HG02973 (cell line): ENCODE data around the gene AHRR.

Source experiments
- ATAC-seq: cut with Tn5 transposase; IDR thresholded peaks from one replicate; pipeline ENCODE4 v1.9.1; 2021; ENCODE audit warnings: moderate library complexity; ENCODE audit not compliant: unreplicated experiment

AHRR gene

DNA sequence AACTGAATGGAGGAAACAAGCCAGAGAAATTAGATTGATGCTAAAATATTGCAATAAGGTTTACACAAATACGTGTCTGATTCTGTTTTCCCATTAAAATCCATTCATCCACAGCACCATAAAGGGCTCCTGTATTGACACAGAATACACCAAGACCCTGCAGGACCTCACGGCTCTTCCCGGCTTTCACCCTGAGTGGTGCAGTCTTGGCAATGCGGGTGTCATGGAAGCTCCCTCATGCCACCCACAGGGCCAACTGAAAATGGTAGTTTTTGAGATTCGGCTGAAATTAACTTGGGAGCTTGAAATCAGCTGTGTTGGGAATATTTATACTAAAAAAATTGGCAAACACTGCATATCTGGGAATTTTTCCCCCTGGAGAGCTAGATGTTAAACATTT is 104.2 kb downstream of the AHRR start:
- ATAC-seq, result no peak

DNA sequence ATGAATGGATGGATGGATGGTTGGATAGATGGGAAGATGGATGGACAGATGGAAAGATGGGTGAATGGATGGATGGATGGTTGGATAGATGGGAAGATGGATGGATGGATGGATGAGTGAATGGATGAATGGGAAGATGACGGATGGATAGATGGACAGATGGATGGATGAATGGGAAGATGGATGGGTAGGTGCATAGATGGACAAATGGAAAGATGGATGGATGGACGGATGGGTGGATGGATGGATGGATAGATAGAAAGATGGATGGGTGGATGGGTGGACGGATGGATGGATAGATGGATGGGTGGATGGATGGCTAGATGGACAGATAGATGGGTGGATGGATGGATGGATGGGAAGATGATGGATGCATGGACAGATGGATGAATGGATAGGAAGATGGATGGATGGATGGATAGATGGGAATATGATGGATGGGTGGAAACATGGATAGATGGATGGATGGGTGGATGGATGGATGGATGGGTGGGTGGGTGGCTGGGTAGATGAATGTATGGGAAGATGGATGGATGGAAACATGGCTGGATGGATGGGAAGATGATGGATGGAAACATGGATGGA is 105.0 kb downstream of the AHRR start:
- no peak for ATAC-seq

DNA sequence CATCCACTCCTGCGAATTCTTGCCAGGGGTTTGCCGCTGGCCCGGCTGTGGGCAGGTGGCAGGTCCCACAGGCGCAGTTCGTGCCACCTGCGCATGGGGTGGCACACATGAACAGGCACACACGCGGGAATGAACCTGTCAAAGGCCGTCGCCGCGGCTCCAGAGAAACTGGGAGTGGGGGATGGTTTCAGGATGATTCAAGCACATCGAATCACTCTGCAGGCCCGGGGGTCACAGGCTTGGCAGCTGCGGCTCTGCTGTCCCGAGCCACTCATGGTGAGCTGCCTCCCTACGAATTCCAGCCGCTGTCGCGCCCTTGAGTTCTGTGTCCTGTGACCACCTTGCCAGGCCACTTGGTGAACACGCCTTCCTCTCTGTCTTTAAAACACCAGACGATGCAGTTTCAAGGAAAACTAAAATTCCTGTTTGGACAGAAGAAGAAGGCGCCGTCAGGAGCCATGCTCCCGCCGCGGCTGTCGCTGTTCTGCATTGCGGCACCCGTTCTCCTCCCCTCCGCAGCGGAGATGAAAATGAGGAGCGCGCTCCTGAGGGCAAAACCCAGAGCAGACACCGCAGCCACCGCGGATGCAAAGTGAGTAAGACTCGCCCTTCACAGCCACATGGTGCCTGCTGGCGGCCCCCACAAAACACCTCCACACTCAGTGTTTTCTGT is 106.0 kb downstream of the AHRR start:
- ATAC-seq, result no peak

DNA sequence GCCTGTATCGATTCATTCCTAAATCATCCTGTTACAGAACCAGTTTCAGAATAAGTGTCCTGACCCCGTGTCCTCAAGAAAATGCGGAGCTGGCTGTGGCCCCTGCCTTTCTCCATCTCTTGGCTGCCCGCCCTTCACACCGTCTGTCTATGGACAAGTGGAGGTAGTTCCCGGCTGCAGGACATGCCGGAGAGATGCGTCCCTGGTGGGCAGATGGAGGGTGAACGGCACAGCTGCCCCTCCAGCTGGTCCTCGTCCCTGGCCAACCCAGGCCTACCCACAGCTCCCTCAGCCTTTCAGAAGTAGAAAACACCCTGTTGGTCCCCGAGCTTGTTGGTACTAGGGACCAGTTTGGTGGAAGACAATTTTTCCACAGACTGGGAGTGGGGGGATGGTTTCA is 106.7 kb downstream of the AHRR start:
- ATAC-seq, result no peak

DNA sequence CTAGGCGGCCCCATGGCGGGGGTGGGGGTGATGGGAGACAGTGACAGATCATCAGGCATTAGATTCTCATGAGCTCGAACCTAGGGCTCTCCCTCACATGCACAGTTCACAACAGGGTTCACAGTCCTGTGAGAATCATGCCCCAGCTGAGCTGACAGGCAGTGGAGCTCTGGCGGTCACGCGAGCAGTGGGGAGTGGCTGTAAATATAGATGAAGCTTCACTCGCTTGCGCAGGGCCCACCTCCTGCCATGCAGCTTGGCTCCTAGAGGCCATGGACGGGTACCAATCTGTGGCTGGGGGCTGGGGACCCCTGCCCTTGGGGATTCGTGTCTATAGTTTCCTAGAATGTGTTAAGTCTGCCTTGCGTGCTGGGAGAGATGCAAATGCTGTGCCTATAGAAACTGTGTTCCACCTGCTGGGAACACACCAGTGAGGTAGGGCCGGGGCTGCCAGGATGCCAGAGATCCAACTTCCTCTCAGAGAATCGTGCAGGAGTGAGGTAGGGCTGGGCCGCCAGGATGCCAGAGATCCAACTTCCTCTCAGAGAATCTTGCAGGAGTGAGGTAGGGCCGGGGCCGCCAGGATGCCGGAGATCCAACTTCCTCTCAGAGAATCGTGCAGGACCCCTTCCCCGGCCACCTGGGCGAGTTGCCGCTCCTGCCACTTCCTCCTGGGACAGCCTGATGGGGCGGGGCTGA is 107.4 kb downstream of the AHRR start:
- no peak for ATAC-seq

DNA sequence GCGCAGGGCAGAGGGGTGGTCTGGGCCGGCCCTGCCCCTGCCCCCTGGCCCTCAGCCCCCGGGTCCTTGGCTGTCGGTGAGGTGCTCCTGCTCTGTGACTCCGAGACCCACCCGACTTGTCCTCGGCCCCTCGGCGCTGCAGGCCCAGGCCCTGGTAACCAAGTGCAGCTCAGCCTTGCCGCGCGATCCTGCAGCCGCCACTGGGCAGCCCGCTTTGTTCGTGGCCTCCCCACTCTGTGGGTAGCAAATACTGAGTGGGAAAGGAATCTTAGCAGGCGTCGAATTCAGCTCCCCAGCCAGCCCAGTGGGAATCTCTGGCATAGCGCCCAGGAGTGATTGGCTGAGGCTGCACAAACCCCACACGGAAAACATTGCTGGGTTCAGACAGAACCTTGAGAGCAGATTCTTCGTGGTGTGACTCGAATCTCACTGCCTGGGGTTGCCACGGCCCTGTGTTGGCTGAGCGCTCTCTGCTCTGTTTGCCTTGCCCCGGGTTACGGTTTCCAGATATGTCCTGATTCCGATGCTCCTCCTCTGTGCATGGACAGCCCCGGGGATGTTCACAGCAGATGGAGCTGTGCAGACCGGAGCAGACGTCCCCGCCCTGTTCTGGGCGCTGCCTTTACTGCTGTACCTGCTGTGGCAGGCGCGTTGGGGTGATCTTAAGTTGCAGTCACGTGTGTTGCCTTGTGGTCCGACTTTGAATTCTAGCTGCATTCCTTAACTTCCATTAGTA is 108.1 kb downstream of the AHRR start:
- ATAC-seq, result no peak

DNA sequence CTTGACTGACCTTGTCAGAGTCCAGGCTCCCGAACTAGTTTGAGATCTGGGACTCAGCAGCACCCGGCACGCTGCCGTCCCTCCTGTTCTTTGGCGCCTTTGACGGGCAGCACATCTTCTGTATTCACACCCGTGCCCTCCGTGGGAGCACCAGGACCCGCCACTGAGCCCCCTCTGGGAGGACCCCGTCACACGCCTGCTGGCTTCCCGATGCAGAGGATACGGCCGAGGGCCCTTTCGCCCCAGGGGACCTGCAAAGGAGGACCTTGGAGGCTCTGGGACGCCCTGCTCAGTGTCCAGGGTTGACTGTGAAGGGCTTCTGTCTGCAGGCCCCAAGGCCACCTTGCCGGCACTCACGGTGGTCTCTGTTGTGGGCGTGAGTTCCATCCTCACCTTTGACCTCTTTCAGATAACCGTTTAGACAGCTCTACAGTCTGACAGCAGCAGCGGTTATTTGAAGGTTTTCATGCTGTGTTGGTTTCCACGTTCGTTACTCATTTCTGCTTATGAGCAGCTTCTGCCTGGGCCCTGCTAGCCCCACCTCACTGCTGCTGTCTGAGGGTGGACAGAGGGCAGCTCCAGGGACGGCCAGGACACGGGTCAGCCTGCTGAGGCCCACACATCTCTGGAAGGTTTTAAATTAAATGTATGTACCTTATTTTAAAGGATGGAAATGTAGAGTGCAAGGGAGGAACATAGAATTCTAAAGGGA is 108.9 kb downstream of the AHRR start:
- no peak for ATAC-seq

DNA sequence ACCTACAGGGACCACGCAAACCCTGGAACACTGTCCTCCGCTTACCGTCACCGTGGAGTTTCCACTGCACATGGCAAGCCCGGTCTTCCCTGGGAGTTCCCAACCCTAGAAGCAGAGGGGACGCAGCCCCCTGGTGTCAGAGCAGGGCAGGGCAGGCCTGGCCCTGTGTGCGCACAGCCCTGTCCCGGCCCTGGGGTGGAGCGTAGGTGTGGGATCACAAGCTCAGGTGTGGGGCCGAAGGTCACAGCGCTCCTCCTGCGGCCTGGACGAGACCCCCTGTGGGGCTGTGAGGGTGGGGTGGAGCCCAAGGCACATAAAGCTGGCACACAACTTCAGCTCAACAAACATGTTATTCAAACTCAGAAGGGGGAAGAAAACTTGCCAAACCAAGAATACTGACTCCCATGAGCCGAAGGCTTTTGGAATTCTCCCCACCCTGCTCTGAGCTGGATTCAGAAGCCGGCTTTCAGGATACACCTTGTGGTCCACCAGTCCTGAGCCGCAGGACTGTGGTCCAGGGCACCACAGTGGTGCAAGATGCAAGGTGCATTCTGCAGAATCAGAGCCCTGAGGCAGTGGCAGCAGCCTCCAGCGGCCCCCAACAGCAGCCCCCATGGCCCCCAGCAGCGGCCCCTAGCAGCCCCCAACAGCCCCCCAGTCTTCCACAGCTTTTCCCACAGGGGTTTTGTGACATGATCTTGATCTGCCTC is 109.6 kb downstream of the AHRR start:
- ATAC-seq, result no peak

DNA sequence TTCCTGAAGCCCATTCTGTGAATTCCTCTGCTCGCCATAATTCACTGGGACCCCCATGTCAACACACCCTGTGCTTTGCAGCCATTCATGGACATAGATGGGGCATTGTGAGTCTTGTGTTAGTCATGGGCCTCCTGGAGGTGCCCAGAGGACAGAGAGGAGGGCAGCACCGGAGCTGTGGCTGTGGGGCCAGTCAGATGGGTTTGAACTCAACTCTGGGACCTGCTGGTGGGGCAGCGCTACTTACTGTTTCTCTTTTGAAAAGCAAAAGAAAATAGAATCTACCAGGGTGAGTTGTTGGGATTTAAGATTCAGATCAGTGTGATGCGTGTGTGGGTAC is 110.2 kb downstream of the AHRR start:
- ATAC-seq, result no peak

DNA sequence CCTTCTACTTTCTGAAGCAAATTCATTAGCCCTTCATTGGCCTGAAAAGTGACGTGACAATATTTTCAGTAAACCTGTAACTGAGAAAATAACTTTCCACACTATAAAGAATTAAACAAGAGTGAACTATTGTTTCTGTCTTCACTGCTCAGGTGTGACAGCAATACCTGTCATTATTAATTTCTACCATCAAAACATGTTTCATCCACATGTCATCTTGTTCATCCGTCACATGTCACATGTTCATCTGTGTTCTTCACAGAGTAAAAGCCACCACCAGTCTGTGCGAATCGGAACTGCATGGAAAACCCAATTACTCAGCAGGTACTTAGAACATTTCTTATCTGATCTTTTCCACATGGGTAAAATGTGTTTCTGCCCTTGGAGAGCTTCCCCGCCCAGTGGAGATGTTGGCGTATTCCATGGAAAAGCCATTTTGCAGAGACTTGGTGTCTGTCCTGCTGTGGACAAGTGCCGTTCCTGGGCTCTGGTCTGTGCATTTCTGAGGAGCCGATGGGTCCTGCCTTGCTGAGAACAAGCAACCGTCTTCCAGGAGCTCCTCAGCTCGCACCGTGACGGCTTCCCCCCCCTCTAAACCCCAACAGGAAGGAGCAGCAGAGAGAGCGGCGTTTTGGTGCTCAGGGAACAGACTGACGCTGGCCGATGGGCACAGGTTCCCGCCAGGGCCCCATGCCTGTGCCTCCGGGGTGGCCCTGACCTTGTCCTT is 110.8 kb downstream of the AHRR start:
- ATAC-seq, result no peak

DNA sequence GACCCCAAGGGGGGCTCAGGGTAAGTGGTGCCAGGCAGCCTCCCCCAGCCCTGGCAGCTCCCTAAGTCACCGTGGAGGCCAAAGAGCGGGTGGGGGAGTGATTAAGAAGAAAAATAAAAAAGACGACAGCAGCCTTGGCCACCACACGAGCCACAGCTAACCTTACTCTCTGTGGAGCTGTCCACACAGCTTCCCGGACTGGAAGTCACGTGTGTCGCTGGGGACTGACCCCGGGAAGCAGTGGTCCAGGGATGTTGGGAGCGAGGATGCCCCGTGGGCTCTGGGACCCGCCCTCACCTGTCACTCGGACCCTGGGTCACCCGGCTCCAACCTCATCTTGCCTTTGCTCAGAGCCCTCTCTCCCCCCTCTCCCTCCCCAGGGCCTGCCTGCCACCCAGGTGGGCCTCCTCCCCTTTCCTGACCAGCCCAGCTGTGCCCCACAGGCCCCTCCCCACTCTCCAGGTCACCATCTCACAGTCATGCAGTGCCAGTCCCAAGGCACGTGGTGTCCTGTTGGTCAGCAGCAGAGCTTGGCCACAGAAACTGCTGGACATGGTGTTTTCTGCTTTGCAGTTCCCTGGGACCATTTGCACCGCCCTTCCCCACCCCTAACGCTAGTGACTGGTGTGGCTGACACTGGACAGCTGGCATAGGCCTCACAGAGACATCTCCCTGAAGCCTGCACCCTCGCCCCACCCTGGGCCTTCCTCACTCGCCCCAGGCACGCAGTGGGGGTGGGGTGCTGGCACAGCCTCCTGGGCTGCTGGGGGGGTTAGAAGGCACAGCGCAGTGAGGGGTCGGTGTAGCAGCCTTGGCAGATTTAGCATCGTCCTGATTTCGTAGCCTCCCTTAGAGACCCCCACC is 111.6 kb downstream of the AHRR start:
- ATAC-seq, result no peak

DNA sequence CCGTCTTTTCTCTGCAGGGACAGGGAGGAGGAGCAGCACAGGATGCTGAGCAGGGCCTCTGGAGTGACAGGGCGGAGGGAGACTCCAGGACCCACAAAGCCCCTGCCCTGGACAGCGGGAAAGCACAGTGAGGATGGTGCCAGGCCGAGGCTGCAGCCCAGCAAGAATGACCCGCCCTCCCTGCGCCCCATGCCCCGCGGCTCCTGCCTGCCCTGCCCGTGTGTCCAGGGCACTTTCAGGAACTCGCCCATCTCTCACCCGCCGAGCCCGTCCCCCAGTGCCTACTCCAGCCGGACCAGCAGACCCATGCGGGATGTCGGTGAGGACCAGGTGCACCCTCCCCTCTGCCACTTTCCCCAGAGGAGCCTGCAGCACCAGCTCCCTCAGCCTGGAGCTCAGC is 112.3 kb downstream of the AHRR start:
- ATAC-seq, result no peak

DNA sequence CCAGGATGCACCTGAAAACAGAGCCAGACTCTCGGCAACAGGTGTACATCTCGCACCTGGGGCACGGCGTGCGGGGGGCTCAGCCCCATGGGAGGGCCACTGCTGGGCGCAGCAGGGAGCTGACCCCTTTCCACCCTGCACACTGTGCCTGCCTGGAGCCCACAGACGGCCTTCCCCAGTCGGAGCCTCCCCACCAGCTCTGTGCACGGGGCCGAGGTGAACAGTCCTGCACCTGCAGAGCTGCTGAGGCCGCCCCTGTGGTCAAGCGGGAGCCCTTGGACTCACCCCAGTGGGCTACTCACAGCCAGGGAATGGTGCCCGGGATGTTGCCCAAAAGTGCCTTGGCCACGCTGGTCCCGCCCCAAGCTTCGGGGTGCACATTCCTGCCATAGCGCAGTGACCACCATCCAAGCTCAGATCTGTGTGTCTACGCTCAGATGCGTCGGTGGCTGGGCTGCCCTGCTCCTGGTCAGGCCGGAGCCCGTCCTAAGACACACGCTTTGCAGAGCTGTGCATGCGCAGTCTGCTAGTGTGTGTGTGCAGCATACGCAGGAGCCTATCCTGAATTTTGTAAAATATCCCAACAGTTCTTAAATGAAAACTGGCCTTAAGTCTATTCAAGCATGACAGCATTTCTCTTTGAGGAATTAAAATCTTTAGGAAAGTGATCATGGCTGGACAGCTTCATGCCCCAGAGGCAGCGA is 113.1 kb downstream of the AHRR start:
- no peak for ATAC-seq

DNA sequence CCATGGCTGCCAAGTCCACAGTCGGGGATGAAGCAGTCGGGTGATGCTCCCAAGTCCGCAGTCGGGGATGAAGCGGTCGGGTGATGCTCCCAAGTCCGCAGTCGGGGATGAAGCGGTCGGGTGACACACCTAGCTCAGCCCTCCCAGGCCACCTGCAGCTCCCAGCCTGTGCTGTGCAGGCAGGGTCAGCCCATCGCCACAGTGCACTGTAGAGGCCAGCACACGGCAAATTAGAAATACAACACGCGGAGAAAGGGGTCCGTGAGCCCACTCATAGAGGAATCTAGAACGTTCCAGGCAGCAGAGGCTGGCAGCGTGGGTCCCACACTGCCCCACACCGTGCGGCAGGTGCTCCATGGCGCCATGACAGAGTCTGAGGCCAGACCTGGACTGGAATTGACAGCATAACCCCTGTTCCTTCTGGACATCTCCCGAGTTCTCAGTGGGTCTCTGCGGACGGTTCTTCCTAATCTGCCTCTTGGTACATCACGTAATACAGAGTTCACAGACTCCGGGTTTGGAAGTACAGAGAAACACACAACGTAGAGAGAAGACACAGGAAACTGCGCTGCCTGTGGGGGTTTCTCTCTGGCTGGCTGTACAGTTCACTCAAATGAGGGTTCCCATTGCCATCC is 113.8 kb downstream of the AHRR start:
- no peak for ATAC-seq

DNA sequence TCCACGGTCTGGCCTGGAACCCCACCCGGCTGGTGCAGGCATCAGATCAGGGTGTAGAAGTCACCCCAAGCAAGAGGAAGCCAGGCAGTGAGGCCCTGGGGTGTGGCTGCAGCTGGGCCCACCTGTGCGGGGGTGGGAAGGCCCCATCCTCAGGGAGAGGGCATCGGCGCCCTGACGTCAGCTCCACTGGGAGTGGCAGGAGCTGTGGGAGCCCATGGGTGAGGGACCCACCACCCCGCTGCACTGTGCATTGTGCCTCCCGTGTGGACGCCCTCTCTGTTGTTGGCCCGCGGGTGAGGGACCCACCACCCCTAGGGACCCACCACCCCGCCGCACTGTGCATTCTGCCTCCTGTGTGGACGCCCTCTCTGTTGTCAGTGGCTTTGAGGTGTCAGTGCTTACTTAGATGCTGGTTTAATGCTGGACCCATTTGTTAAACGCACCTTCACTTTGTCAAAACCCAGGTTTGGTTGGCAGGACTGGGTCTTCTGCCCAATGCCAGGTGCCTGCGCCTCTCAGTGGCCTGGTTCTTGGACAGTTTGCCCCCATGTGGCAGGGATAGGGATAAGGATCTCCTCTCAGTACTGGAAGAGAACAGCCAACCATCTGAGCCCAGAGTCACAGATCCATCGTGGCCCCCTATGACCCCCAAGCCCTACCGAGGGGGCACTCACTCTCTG is 114.6 kb downstream of the AHRR start:
- ATAC-seq, result no peak

DNA sequence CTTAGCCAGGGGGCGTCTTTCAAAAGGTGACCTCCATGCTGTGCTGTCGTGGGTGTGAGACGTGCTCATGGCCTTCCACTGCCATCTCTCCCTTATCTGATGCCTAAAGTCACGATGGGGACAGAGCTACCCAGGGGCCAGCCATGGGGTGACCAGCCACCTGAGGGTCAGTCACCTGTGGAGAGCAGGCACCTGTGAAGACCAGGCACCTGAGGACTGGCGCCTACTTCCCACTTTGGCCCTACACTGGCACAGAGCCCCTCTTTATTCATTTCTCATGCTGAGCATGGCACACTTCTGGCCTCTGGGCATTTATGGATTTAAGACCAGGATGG is 115.1 kb downstream of the AHRR start:
- ATAC-seq, result no peak

DNA sequence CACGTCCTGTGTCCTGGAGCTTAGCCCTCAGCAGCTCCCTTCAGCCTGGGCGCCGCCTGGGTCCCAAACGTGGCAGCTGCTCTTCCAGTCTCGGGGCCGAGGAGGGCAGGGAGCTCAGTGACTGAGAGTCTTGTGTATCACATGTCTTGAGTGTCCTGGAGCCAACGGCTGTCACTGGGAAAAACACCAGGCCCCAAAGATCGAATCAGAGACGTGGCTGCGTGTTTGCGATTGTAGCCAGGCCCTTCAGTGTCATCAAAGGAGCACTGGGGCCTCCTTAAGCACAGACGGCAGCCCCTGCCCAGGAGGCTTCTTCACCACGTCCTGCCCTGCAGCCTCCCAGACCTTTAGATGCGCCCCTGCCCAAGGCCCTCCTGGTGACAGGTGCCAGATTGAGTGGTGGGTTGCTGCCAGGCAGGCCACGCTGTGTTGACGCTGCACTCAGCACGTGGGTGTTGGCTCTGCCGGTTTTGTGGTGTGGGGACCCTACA is 115.8 kb downstream of the AHRR start:
- ATAC-seq, result no peak
